Measurements from ENCODE around the gene PPP2R5C. TPM values are rescaled to one million over a fixed set of nuclear protein-coding genes. Genes with fewer than 3 reads are reported as not detected.

The PPP2R5C gene
- total and polyA plus RNA-seq, 2 of the 8 experiments (the other 6 are each of a cell fraction or from before 2014, with no cell fraction given), result 49.6 to 95.9 TPM

GRCh38 chr14:101754893-101755292 is 6.6 kb upstream of the PPP2R5C start (continued):
- TF ChIP-seq ZNF274 (IDR thresholded peaks at IDR 0.05; ENCODE audit: borderline replicate concordance, extremely low read depth, low read length), result no peak
- no peak for TF ChIP-seq SP2 (IDR thresholded peaks at IDR 0.05; ENCODE audit: low read length)
- TF ChIP-seq MAX (IDR thresholded peaks at IDR 0.05), result no peak
- no peak for TF ChIP-seq BRCA1 (IDR thresholded peaks at IDR 0.05; ENCODE audit: low read depth, low read length)
